ENCODE data around the gene C18orf32. TPM values are rescaled to one million over a fixed set of nuclear protein-coding genes. Genes with fewer than 3 reads are reported as not detected.

C18orf32 gene
- total and polyA plus RNA-seq, 2 of the 13 experiments (the other 11 are each of a cell fraction or from before 2014, with no cell fraction given) = 17.6 to 20.6 TPM

- TF ChIP-seq GMEB2 (CRISPR knock-in tag; IDR thresholded peaks at IDR 0.05; ENCODE audit: low read depth) = peak; percentile 95
- peak; percentile 80 for TF ChIP-seq ZNF768 (CRISPR knock-in tag; IDR thresholded peaks at IDR 0.05)
- peak; percentile 93; the same call in 1 of the 2 replicates for TF ChIP-seq ZNF280B (CRISPR knock-in tag; IDR thresholded peaks at IDR 0.05; ENCODE audit: borderline replicate concordance)
- TF ChIP-seq ZNF605 (CRISPR knock-in tag; IDR thresholded peaks at IDR 0.05) = no peak; the same call in 1 of the 2 replicates
- TF ChIP-seq TIGD3 (CRISPR knock-in tag; IDR thresholded peaks at IDR 0.05; ENCODE audit: borderline replicate concordance) = no peak
- no peak for TF ChIP-seq MAFF (IDR thresholded peaks at IDR 0.05; ENCODE audit: low read depth, low read length)
- TF ChIP-seq ZNF792 (CRISPR knock-in tag; IDR thresholded peaks at IDR 0.05) = peak; percentile 64; the same call in 1 of the 2 replicates
- TF ChIP-seq MEIS2 (CRISPR knock-in tag; IDR thresholded peaks at IDR 0.05) = peak; percentile 57; the same call in 1 of the 2 replicates
- no peak for TF ChIP-seq SP1 (IDR thresholded peaks at IDR 0.05)
- peak; percentile 53 for TF ChIP-seq SP1 (CRISPR knock-in tag; IDR thresholded peaks at IDR 0.05)
- peak; percentile 51 for TF ChIP-seq ZNF547 (CRISPR knock-in tag; IDR thresholded peaks at IDR 0.05)
- no peak for TF ChIP-seq KLF13 (CRISPR knock-in tag; IDR thresholded peaks at IDR 0.05)
- peak; percentile 95 for TF ChIP-seq SRY (CRISPR knock-in tag; IDR thresholded peaks at IDR 0.05)
- peak; percentile 92 for TF ChIP-seq ZMYM4 (CRISPR knock-in tag; IDR thresholded peaks at IDR 0.05)
- TF ChIP-seq ZNF724P (CRISPR knock-in tag; IDR thresholded peaks at IDR 0.05; ENCODE audit: borderline replicate concordance) = peak; percentile 91; the same call in 1 of the 2 replicates
- TF ChIP-seq JARID2 (CRISPR knock-in tag; IDR thresholded peaks at IDR 0.05; ENCODE audit: insufficient replicate concordance) = no peak
- no peak for TF ChIP-seq ZNF83 (CRISPR knock-in tag; IDR thresholded peaks at IDR 0.05; ENCODE audit: borderline replicate concordance)
- no peak; the same call in 1 of the 2 replicates for TF ChIP-seq ZSCAN20 (CRISPR knock-in tag; IDR thresholded peaks at IDR 0.05; ENCODE audit: borderline replicate concordance)
- peak; percentile 85 for TF ChIP-seq BRF2 (CRISPR knock-in tag; IDR thresholded peaks at IDR 0.05)
- peak; percentile 63; the same call in 1 of the 2 replicates for TF ChIP-seq ARID2 (CRISPR knock-in tag; IDR thresholded peaks at IDR 0.05; ENCODE audit: borderline replicate concordance)
Observed at GRCh38 chr18:49486953-49487710, at the start of gene C18orf32 (continued).

All from HepG2 (cell line).